ENCODE results near the gene SERPINB11. TPM values are rescaled to one million over a fixed set of nuclear protein-coding genes. Genes with fewer than 3 reads are reported as not detected.
"Not testable (repeated sequence)": the region's sequence is repeated elsewhere in the genome, so short reads cannot be mapped to it uniquely, and the experiment has no call there.

SERPINB11 gene
- total RNA-seq, 2 experiments from 2014 or later = not detected

DNA sequence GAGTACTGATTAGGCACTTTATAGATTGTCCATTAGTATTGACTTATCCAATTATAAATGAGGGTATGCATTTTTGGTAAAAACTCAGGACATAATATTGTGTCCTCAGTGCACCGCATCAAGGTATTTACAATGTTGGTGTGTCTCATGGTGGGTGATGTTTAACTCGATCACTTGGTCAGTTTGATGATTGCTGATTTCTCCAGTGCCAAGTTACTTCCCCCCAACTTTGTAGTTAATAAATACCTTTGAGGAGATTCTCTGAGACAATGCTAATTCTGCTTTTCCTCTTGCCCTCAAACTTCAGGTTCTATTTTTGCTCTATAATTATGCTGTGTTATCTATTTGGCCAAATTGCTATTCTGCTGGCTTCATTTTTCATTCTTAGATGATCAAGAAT, 44.2 kb downstream of the SERPINB11 start:
- Mint-ChIP-seq H3K27ac (no peak overlapping the region), H3K9me3 (no peaks in the 10 kb centered on the region), H3K36me3 (no peaks in the 10 kb centered on the region), H3K4me3 (no peak overlapping the region), H3K27me3 (peaks cover 2% of the 10 kb centered on the region), H3K4me1 (ENCODE audit: low read depth) (no peaks in the 10 kb centered on the region)
- DNase-seq = no peak
- intact Hi-C loops (cut with micrococcal nuclease) = no loop called here
- ChIA-PET POLR2A (no interaction called here), CTCF (no interaction called here)

DNA sequence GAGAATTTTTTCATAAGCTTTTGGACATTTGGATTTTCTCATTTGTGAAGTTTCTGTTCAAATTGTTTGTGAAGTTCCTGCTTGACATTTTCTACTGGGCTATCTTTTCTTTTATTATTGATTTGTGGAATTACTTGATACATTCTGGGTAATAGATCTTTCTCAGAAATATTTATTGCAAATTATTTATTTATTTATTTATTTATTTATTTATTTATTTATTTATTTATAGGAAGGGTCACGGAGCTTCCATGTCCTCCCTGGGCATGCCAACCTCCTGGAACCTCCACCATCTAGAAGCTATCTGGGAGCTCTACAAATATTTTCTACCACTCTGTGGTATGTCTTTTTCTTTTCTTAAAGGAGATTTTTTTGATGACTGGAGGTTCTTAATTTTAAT, 46.7 kb downstream of the SERPINB11 start:
- CTCF ChIA-PET = no interaction called here
- Mint-ChIP-seq H3K27ac (no peak overlapping the region), H3K9me3 (no peaks in the 10 kb centered on the region), H3K36me3 (no peaks in the 10 kb centered on the region), H3K4me1 (ENCODE audit: low read depth) (no peaks in the 10 kb centered on the region), H3K27me3 (peaks cover 3% of the 10 kb centered on the region), H3K4me3 (no peak overlapping the region)
- intact Hi-C loops (cut with micrococcal nuclease) = no loop called here
- POLR2A ChIA-PET = no interaction called here
- DNase-seq = no peak

DNA sequence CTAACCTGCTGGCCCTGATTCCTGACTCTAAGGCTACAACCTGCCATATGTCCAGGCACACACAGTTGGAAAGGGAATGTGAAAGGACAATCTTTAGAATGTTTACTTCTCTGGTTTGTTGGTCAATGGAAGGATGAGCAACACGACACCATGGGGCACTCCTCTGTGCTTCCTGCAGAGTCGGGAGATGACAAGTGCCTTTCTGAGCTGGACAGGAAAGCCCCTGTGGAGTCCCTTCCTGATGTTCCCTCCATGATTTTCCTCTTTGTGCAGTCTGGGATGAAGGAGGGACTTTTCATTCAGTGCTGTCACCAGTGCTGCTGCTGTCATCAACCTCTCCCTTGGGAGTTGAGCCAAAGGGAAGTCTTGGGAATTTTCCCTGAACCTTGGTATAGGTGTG, 49.9 kb downstream of the SERPINB11 start:
- H3K9me3 Mint-ChIP-seq = no peaks in the 10 kb centered on the region
- peaks cover 4% of the 10 kb centered on the region for H3K27me3 Mint-ChIP-seq
- no peak overlapping the region for H3K27ac Mint-ChIP-seq
- ChIA-PET POLR2A (no interaction called here), CTCF (no interaction called here)
- H3K4me1 Mint-ChIP-seq (ENCODE audit: low read depth) = no peaks in the 10 kb centered on the region
- H3K4me3 Mint-ChIP-seq = no peak overlapping the region
- DNase-seq = no peak
- H3K36me3 Mint-ChIP-seq = no peaks in the 10 kb centered on the region
- intact Hi-C loops (cut with micrococcal nuclease) = no loop called here

DNA sequence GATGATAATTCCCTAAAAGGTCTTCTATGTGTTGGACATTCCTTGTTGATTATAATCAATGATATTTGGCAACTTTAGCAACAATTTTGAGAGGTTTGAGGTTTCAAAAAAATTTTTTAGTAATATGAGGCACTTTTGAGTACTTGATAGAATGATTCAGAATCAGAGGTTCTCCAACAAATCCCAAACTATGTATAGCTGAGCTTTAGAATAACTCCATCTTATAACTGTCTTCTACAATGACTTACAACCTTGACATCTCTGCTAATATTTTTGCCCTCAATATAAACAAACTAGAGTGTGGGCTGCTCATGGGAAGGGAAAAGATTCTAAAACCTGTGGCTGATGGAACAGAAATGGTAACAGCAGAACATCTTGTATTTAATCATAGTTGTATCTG, 50.9 kb downstream of the SERPINB11 start:
- Mint-ChIP-seq H3K36me3 (no peaks in the 10 kb centered on the region), H3K9me3 (no peaks in the 10 kb centered on the region), H3K27ac (no peak overlapping the region), H3K4me1 (ENCODE audit: low read depth) (no peaks in the 10 kb centered on the region), H3K27me3 (peaks cover 4% of the 10 kb centered on the region), H3K4me3 (no peak overlapping the region)
- ChIA-PET CTCF (no interaction called here), POLR2A (no interaction called here)
- no peak for DNase-seq
- intact Hi-C loops (cut with micrococcal nuclease) = no loop called here

DNA sequence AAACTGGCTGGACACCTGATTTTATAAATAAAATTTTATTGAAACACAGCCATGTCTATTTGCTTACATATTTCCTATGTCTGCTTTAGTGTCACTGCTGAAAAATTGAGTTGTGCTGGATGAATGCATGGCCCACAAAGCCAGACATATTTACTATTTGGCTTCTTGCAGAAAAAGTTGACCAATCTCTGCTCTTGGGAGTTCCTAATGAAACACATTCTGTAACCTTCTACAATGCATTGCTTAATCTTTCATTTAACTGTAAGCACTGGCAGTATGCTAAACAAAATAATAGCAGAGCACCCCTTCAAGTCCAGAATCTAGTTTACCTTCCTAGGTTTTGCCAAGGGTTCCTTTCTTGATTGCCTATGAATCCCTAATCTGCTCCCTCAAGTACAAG, 54.8 kb downstream of the SERPINB11 start:
- Mint-ChIP-seq H3K27ac (no peak overlapping the region), H3K9me3 (peaks cover 10% of the 10 kb centered on the region), H3K36me3 (no peaks in the 10 kb centered on the region), H3K4me1 (ENCODE audit: low read depth) (no peaks in the 10 kb centered on the region), H3K27me3 (peaks cover 4% of the 10 kb centered on the region), H3K4me3 (no peak overlapping the region)
- intact Hi-C loops (cut with micrococcal nuclease) = no loop called here
- CTCF ChIA-PET = no interaction called here
- POLR2A ChIA-PET = no interaction called here
- DNase-seq = no peak

DNA sequence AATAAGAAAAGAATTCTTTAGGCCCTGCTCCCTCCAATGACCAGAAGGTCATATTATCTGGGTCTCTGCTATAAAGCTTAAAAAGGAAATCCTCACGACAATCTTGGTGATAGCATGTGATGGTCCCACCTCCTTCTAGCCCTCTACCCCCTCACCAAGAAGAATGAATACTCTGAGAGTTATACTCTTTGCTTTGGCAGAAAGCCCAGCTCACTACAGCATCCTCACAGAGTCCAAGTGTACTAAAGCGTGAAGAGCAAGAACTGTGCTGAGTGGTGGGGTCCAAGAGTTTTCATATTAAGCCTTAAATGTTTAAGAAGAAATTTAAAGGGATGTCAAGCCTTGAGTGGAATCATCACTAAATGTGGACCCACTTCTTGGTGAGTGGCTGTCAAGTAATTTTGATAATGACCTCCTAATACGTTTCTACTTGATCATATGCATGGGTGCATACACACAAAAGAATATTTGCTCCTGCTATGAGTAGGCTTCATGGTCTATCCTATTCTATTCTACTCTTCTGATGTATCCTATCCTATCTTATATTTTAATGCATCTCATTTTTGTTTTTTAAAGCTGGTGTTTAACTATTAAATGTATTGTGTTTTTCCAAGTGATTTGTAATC, 56.0 kb downstream of the SERPINB11 start:
- Mint-ChIP-seq H3K36me3 (no peaks in the 10 kb centered on the region), H3K4me1 (ENCODE audit: low read depth) (no peaks in the 10 kb centered on the region), H3K4me3 (no peak overlapping the region), H3K9me3 (peaks cover 10% of the 10 kb centered on the region), H3K27ac (no peak overlapping the region), H3K27me3 (peaks cover 4% of the 10 kb centered on the region)
- ChIA-PET POLR2A (no interaction called here), CTCF (no interaction called here)
- no peak for DNase-seq
- intact Hi-C loops (cut with micrococcal nuclease) = no loop called here

DNA sequence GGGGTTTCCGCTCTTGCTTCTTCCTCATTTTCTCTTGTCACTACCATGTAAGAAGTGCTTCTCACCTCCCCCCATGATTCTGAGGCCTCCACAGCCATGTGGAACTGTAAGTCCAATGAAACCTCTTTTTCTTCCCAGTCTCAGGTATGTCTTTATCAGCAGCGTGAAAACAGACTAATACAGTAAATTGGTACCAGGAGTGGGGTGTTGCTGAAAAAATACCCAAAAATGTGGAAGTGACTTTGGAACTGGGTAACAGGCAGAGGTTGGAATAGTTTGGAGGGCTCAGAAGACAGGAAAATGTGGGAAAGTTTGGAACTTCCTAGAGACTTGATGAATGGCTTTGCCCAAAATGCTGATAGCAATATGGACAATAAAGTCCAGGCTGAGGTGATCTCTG, 57.0 kb downstream of the SERPINB11 start:
- H3K36me3 Mint-ChIP-seq; POLR2A ChIA-PET; H3K27ac Mint-ChIP-seq; intact Hi-C loops (cut with micrococcal nuclease); H3K4me1 Mint-ChIP-seq (ENCODE audit: low read depth); H3K4me3 Mint-ChIP-seq; DNase-seq; CTCF ChIA-PET; H3K27me3 Mint-ChIP-seq: not testable (repeated sequence)
- peaks cover 10% of the 10 kb centered on the region for H3K9me3 Mint-ChIP-seq

DNA sequence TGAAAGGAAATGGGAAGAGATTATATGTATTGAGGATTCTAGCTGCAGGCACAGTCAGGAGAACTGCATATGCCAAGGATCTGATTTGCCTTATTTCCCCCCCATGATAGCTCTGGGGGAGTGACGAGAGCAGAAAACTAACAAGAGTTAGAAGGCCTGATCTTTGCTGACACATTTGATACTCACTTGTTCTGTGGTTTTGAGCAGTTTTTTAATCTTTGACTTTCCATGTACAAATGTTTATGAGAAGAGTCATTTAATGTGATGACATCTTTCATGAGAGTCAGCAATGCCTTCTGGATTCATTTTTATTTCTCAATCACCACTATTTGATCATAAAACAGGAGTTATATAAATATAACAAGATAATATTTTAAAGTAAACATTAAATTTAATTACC, 59.8 kb downstream of the SERPINB11 start:
- Mint-ChIP-seq H3K9me3 (peaks cover 10% of the 10 kb centered on the region), H3K36me3 (no peaks in the 10 kb centered on the region), H3K4me3 (no peak overlapping the region), H3K4me1 (ENCODE audit: low read depth) (no peaks in the 10 kb centered on the region), H3K27me3 (no peaks in the 10 kb centered on the region), H3K27ac (no peak overlapping the region)
- no peak for DNase-seq
- ChIA-PET CTCF (no interaction called here), POLR2A (no interaction called here)
- intact Hi-C loops (cut with micrococcal nuclease) = no loop called here

DNA sequence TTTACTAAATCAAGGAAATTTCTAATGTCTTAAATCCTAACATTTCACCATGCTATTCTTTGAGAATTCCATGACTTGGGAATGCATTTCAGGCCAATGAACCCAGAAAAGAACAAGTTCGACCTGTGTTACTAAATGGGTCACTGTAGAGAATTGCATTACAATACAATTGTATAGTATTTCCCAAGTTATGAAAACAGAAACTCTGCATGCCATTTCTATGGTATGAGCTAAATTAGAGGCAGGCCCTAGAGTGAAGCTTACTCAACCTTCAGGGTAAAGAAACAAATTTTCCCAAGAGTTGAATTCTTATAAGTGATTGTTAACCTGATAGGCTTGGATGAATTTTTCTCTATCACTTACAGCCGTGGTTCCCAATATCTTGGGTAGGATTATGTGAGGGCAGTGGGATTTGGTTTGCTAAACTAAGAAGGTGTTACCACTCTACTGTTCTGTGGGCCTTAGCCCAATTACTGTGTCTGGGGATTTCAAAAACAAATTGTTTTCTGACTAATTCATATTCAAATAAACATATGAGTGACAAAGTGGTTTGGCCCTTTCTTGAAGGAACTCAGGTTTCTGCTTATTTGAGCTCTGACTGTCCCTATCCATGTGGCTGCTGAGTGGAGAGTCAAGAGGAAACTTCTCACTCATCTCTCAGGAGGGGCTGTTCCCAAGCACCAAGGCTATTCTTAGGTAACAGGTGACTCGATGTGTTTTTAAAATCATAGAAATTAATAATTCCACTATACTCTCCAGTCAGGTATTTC, 61.3 kb downstream of the SERPINB11 start:
- POLR2A ChIA-PET = no interaction called here
- no peak overlapping the region for H3K4me3 Mint-ChIP-seq
- DNase-seq = no peak
- CTCF ChIA-PET = no interaction called here
- H3K27me3 Mint-ChIP-seq = no peaks in the 10 kb centered on the region
- H3K36me3 Mint-ChIP-seq = no peaks in the 10 kb centered on the region
- H3K4me1 Mint-ChIP-seq (ENCODE audit: low read depth) = no peaks in the 10 kb centered on the region
- no peak overlapping the region for H3K27ac Mint-ChIP-seq
- intact Hi-C loops (cut with micrococcal nuclease) = no loop called here
- H3K9me3 Mint-ChIP-seq = peaks cover 10% of the 10 kb centered on the region

DNA sequence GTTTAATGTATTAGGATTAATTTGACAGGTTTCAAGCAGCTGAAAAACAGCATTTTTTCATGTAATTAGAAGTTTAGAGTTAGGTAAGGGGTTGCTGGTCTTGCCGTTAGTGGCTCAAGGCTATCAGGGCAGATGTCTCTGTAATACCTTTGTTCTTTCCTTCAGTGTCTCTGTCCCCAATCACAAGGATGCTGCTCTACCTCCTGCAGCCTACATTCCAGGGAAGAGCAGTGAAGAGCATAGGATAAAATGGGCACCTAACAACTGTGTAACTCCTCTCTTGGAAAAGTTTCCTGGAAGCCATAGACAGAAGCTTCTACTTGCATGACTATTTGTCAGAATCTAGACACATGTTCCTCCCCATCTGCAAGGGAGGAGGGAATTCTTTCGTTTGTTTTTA, 63.1 kb downstream of the SERPINB11 start:
- no peak overlapping the region for H3K27ac Mint-ChIP-seq

More for the DNA sequence above, 63.1 kb downstream of the SERPINB11 start:
- intact Hi-C loops (cut with micrococcal nuclease) = no loop called here
- no peak overlapping the region for H3K4me3 Mint-ChIP-seq
- ChIA-PET CTCF (no interaction called here), POLR2A (no interaction called here)
- DNase-seq = no peak
- H3K9me3 Mint-ChIP-seq = no peaks in the 10 kb centered on the region
- no peaks in the 10 kb centered on the region for H3K4me1 Mint-ChIP-seq (ENCODE audit: low read depth)
- H3K36me3 Mint-ChIP-seq = no peaks in the 10 kb centered on the region
- H3K27me3 Mint-ChIP-seq = no peaks in the 10 kb centered on the region

Other genes with a start within 250 kb of the SERPINB11 start
- gene SERPINB5, start 226.0 kb upstream of the SERPINB11 start, total RNA-seq = not detected
- gene SERPINB12, start 160.6 kb upstream of the SERPINB11 start, total RNA-seq = not detected
- gene SERPINB13, start 115.6 kb upstream of the SERPINB11 start, total RNA-seq = not detected
- gene SERPINB4, start 58.7 kb upstream of the SERPINB11 start, total RNA-seq = not detected
- not detected for gene SERPINB3, start 41.1 kb upstream of the SERPINB11 start, total RNA-seq
- gene SERPINB7, start 72.5 kb downstream of the SERPINB11 start, total RNA-seq = not detected
- not detected for gene SERPINB2, start 184.7 kb downstream of the SERPINB11 start, total RNA-seq
- gene SERPINB10, start 205.0 kb downstream of the SERPINB11 start, total RNA-seq = not detected
- 10 to 100 TPM; 18.9 to 19.5 TPM for gene HMSD, start 246.3 kb downstream of the SERPINB11 start, total RNA-seq